ENCODE results near the gene CREB3L2.

Gene CREB3L2

DNA sequence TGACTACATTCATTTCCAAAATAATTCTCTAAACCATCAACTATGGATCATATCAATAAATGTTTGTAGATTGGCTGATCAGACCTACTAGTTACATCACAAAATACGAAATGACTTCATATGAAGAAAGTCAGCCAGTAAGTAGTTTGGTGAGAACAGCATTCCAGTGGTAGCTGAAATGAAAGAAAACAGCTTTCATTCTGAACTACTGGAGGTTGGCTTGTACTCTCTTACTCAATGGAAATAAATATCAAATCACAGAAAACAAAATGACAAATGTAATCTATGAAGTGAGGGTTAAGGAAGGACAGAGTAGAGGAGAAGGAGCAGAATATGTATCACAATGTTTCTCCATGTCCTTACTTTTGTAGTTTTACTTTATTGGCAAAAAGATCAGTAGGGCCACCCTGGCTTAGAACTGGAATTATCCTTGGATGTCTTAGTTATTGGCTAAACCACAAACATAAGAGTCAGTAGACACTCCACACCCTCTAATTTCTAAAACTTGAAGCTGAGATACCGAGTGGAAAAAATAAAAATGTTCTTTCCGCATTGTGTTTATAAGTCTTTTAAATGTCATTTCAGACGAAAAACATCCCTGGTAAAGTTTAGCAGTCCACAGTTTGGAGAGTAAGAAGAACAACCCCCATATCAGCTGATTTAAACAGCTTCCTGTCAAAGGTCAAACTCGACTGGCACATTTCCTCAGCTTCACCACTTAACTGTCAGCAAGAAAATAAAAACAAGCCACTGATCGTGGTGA is 81.1 kb downstream of the CREB3L2 start:
- H3K9ac ChIP-seq (ENCODE audit: low read length): no peak overlapping the region
- H2AFZ ChIP-seq (ENCODE audit: insufficient read depth, low read length, poor library complexity): no peak overlapping the region
- H3K4me3 ChIP-seq (ENCODE audit: low read depth, low read length): no peak overlapping the region
- H3K18ac ChIP-seq (ENCODE audit: low read length): no peak overlapping the region
- H3K14ac ChIP-seq (ENCODE audit: low read length): no peak overlapping the region
- H4K8ac ChIP-seq (ENCODE audit: low read depth, low read length): no peak overlapping the region
- no peak overlapping the region for H2BK120ac ChIP-seq (ENCODE audit: insufficient read depth, low read length, poor library complexity)
- H2AK5ac ChIP-seq (ENCODE audit: low read length): no peak overlapping the region
- H3K27ac ChIP-seq (ENCODE audit: low read depth, low read length): peak overlapping the region; percentile 34
- H3K27me3 ChIP-seq (ENCODE audit: insufficient read depth, low read length): no peaks in the 10 kb centered on the region
- no CpG with 5 or more reads among the region's 6 CpGs for WGBS (ENCODE audit: extremely low coverage, insufficient coverage, insufficient read length)
- H3K79me1 ChIP-seq (ENCODE audit: low read length): peaks cover 7% of the 10 kb centered on the region
- H4K12ac ChIP-seq (ENCODE audit: low read depth, low read length): no peak overlapping the region
- peak in 1 of 2 donors; percentile 39 for DNase-seq
- peaks cover 17 to 31% of the 10 kb centered on the region in 2 experiments for H3K4me1 ChIP-seq (ENCODE audit: control insufficient read depth in 1 of 2, insufficient read depth in 2 of 2, low read length in 2 of 2)
- no peak overlapping the region for H3K4me2 ChIP-seq (ENCODE audit: low read length)
- no peak overlapping the region for H3K4ac ChIP-seq (ENCODE audit: low read depth, low read length)
- H2BK5ac ChIP-seq (ENCODE audit: low read depth, low read length, poor library complexity): no peak overlapping the region
- H3K36me3 ChIP-seq (ENCODE audit: control insufficient read depth in 1 of 2, insufficient read depth in 2 of 2, low read length in 2 of 2): peaks cover 3 to 7% of the 10 kb centered on the region in 2 experiments
- H2BK12ac ChIP-seq (ENCODE audit: low read length): no peak overlapping the region
- no peak overlapping the region for H4K91ac ChIP-seq (ENCODE audit: low read depth, low read length)
- no peak overlapping the region for H3K23ac ChIP-seq (ENCODE audit: low read length)
- peaks cover 2% of the 10 kb centered on the region for H3K79me2 ChIP-seq (ENCODE audit: control insufficient read depth, insufficient read depth, low read length, poor library complexity)
- no peaks in the 10 kb centered on the region for H3K9me3 ChIP-seq (ENCODE audit: insufficient read depth, low read depth, low read length)

DNA sequence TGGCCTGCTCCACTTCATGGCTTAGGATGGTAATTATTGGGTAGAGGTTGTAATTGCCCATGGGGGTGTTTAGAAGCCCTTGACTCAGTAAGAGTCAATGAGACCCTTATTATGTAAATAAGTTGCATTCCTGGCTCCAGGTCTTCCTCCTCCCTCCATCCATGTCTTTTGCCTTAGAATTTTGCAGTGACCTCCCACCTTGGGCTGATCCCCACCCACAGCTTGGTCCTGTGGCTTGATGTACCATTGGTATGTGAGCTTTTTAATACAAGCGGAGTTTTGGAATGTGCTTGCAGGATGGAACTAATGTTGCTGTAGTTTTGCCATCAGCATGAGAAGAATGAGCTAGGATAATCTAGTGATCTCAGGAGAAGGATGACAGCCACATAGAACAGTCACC is 81.9 kb downstream of the CREB3L2 start:
- H3K9me3 ChIP-seq (ENCODE audit: insufficient read depth, low read depth, low read length): no peaks in the 10 kb centered on the region
- H2BK120ac ChIP-seq (ENCODE audit: insufficient read depth, low read length, poor library complexity): no peak overlapping the region
- H2BK5ac ChIP-seq (ENCODE audit: low read depth, low read length, poor library complexity): no peak overlapping the region
- H3K23ac ChIP-seq (ENCODE audit: low read length): no peak overlapping the region
- H4K12ac ChIP-seq (ENCODE audit: low read depth, low read length): no peak overlapping the region
- H3K14ac ChIP-seq (ENCODE audit: low read length): no peak overlapping the region
- peaks cover 17 to 33% of the 10 kb centered on the region in 2 experiments for H3K4me1 ChIP-seq (ENCODE audit: control insufficient read depth in 1 of 2, insufficient read depth in 2 of 2, low read length in 2 of 2)
- no peaks in the 10 kb centered on the region for H3K27me3 ChIP-seq (ENCODE audit: insufficient read depth, low read length)
- peak in 1 of 2 donors; percentile 65 for DNase-seq
- no peak overlapping the region for H3K4me2 ChIP-seq (ENCODE audit: low read length)
- peaks cover 2% of the 10 kb centered on the region for H3K79me2 ChIP-seq (ENCODE audit: control insufficient read depth, insufficient read depth, low read length, poor library complexity)
- H4K91ac ChIP-seq (ENCODE audit: low read depth, low read length): no peak overlapping the region
- peaks cover 7% of the 10 kb centered on the region for H3K79me1 ChIP-seq (ENCODE audit: low read length)
- H2AFZ ChIP-seq (ENCODE audit: insufficient read depth, low read length, poor library complexity): no peak overlapping the region
- peak overlapping the region; percentile 70 for H3K4ac ChIP-seq (ENCODE audit: low read depth, low read length)
- WGBS (ENCODE audit: extremely low coverage, insufficient coverage, insufficient read length): no CpG with 5 or more reads among the region's 1 CpG
- no peak overlapping the region for H3K18ac ChIP-seq (ENCODE audit: low read length)
- peak overlapping the region; percentile 28 for H3K27ac ChIP-seq (ENCODE audit: low read depth, low read length)
- H3K9ac ChIP-seq (ENCODE audit: low read length): no peak overlapping the region
- H3K4me3 ChIP-seq (ENCODE audit: low read depth, low read length): no peak overlapping the region
- H3K36me3 ChIP-seq (ENCODE audit: control insufficient read depth in 1 of 2, insufficient read depth in 2 of 2, low read length in 2 of 2): peaks cover 5 to 9% of the 10 kb centered on the region in 2 experiments
- no peak overlapping the region for H2BK12ac ChIP-seq (ENCODE audit: low read length)
- H4K8ac ChIP-seq (ENCODE audit: low read depth, low read length): no peak overlapping the region
- H2AK5ac ChIP-seq (ENCODE audit: low read length): no peak overlapping the region

DNA sequence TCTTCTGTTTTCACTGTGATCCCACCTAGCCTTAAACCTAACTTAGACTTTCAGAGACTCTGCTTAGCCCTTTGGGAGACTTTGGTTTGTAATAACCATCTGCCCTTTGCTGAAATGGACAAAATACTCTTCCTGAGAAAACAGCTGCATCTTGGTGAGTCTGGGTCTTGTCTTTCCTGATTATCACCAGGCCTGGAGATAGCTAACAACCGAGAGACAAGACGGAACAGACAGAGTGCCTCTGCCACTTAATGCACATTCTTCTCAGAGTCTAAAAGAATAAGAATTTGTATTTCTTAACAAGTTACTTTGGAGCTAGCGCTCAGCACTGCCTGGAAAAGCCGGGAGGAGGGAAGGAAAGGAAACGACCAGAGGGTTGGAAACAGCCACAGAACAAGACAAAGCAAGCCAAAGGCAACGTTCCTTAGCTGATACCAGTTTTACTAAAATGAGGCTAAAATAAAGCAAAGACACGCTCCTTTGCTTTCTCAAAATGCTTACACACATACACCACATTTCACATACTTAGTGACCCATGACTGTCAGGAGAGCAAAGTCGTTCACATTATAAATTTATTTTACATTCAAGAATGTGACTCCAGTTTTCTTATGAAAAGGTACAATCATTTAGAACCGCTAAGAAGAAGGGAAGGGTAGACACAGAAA is 84.8 kb downstream of the CREB3L2 start:
- H3K23ac ChIP-seq (ENCODE audit: low read length): no peak overlapping the region
- H3K4me3 ChIP-seq (ENCODE audit: low read depth, low read length): no peak overlapping the region
- no peaks in the 10 kb centered on the region for H3K9me3 ChIP-seq (ENCODE audit: insufficient read depth, low read depth, low read length)
- no peak overlapping the region for H2AFZ ChIP-seq (ENCODE audit: insufficient read depth, low read length, poor library complexity)
- no peak overlapping the region for H2BK12ac ChIP-seq (ENCODE audit: low read length)
- no CpG with 5 or more reads among the region's 9 CpGs for WGBS (ENCODE audit: extremely low coverage, insufficient coverage, insufficient read length)
- H4K8ac ChIP-seq (ENCODE audit: low read depth, low read length): no peak overlapping the region
- H3K36me3 ChIP-seq (ENCODE audit: control insufficient read depth in 1 of 2, insufficient read depth in 2 of 2, low read length in 2 of 2): peaks cover 16 to 24% of the 10 kb centered on the region in 2 experiments
- H3K4me1 ChIP-seq (ENCODE audit: control insufficient read depth in 1 of 2, insufficient read depth in 2 of 2, low read length in 2 of 2): peaks cover 17 to 33% of the 10 kb centered on the region in 2 experiments
- H3K27ac ChIP-seq (ENCODE audit: low read depth, low read length): peak overlapping the region; percentile 86
- H3K4ac ChIP-seq (ENCODE audit: low read depth, low read length): no peak overlapping the region
- no peaks in the 10 kb centered on the region for H3K27me3 ChIP-seq (ENCODE audit: insufficient read depth, low read length)
- no peak overlapping the region for H2AK5ac ChIP-seq (ENCODE audit: low read length)
- H3K9ac ChIP-seq (ENCODE audit: low read length): no peak overlapping the region
- H4K12ac ChIP-seq (ENCODE audit: low read depth, low read length): no peak overlapping the region
- H2BK5ac ChIP-seq (ENCODE audit: low read depth, low read length, poor library complexity): no peak overlapping the region
- no peak overlapping the region for H2BK120ac ChIP-seq (ENCODE audit: insufficient read depth, low read length, poor library complexity)
- peak overlapping the region; percentile 16 for H3K4me2 ChIP-seq (ENCODE audit: low read length)
- H3K79me2 ChIP-seq (ENCODE audit: control insufficient read depth, insufficient read depth, low read length, poor library complexity): peaks cover 2% of the 10 kb centered on the region
- H4K91ac ChIP-seq (ENCODE audit: low read depth, low read length): no peak overlapping the region
- peaks cover 7% of the 10 kb centered on the region for H3K79me1 ChIP-seq (ENCODE audit: low read length)
- H3K14ac ChIP-seq (ENCODE audit: low read length): no peak overlapping the region
- DNase-seq: peak in 1 of 2 donors; percentile 25
- no peak overlapping the region for H3K18ac ChIP-seq (ENCODE audit: low read length)

DNA sequence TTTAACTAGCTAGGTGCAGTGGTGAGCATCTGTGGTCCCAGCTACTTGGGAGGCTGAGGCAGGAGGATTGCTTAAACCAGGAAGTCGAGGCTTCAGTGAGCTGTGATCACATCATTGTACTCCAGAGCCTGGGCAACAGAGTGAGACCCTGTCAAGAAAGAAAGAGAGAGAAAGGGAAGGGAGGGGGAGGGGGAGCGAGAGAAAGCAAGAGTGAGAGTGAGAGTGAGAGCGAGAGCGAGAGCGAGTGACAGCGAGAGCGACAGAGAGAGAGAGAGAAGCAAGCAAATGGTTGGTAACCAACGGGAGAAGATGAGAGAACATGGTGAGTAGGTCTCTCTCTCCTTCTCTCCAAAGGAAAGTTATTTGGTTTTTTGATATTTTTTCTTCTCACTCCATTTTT is 85.3 kb downstream of the CREB3L2 start:
- Histone ChIP-seq H3K4ac (ENCODE audit: low read depth, low read length) (no peak overlapping the region), H3K9ac (ENCODE audit: low read length) (no peak overlapping the region), H4K91ac (ENCODE audit: low read depth, low read length) (peak overlapping the region; percentile 71), H3K79me2 (ENCODE audit: control insufficient read depth, insufficient read depth, low read length, poor library complexity) (peaks cover 2% of the 10 kb centered on the region), H3K14ac (ENCODE audit: low read length) (peak overlapping the region; percentile 76), H3K27ac (ENCODE audit: low read depth, low read length) (peak overlapping the region; percentile 86), H2AK5ac (ENCODE audit: low read length) (peak overlapping the region; percentile 80), H4K12ac (ENCODE audit: low read depth, low read length) (no peak overlapping the region), H3K79me1 (ENCODE audit: low read length) (peaks cover 7% of the 10 kb centered on the region), H4K8ac (ENCODE audit: low read depth, low read length) (peak overlapping the region; percentile 59), H2BK12ac (ENCODE audit: low read length) (peak overlapping the region; percentile 86), H3K4me1 (ENCODE audit: control insufficient read depth in 1 of 2, insufficient read depth in 2 of 2, low read length in 2 of 2) (peaks cover 17 to 30% of the 10 kb centered on the region in 2 experiments), H3K4me3 (ENCODE audit: low read depth, low read length) (no peak overlapping the region), H3K18ac (ENCODE audit: low read length) (peak overlapping the region; percentile 76), H3K36me3 (ENCODE audit: control insufficient read depth in 1 of 2, insufficient read depth in 2 of 2, low read length in 2 of 2) (peaks cover 21 to 29% of the 10 kb centered on the region in 2 experiments), H2AFZ (ENCODE audit: insufficient read depth, low read length, poor library complexity) (no peak overlapping the region), H2BK5ac (ENCODE audit: low read depth, low read length, poor library complexity) (peak overlapping the region; percentile 87), H3K27me3 (ENCODE audit: insufficient read depth, low read length) (no peaks in the 10 kb centered on the region), H3K4me2 (ENCODE audit: low read length) (no peak overlapping the region), H3K9me3 (ENCODE audit: insufficient read depth, low read depth, low read length) (no peaks in the 10 kb centered on the region), H3K23ac (ENCODE audit: low read length) (no peak overlapping the region), H2BK120ac (ENCODE audit: insufficient read depth, low read length, poor library complexity) (peak overlapping the region; percentile 61)
- DNase-seq: no peak
- no CpG with 5 or more reads among the region's 8 CpGs for WGBS (ENCODE audit: extremely low coverage, insufficient coverage, insufficient read length)
